Liver (tissue), 9 donors: ENCODE measurements around the gene GAS2. TPM values are rescaled to one million over a fixed set of nuclear protein-coding genes. Genes with fewer than 3 reads are reported as not detected.

ENCODE experiments used
- DNase-seq: peaks from one replicate; pipeline ENCODE4 v3.0.0-alpha.2; 2017; ENCODE audit warnings: low spot score
- H3K27ac ChIP-seq, 2 donors: one replicate each; pipeline ENCODE4 v1.7.0; 2013; ENCODE audit warnings: inconsistent platforms in 2 of 2, low read length in 2 of 2, control low read depth in 1 of 2, low read depth in 1 of 2, mild to moderate bottlenecking in 1 of 2
- H3K27me3 ChIP-seq, 4 donors: one replicate each; pipeline versions ENCODE4 v1.6.1 to v1.7.0; 2013; ENCODE audit warnings: low read length in 3 of 4, inconsistent platforms in 1 of 4, mild to moderate bottlenecking in 1 of 4, moderate library complexity in 1 of 4; ENCODE audit not compliant: control insufficient read depth in 4 of 4, insufficient read depth in 4 of 4
- H3K36me3 ChIP-seq, 4 donors: one replicate each; pipeline versions ENCODE4 v1.6.1 to v1.7.0; 2013; ENCODE audit warnings: low read length in 3 of 4, mild to moderate bottlenecking in 3 of 4, low read depth in 1 of 4, moderate library complexity in 1 of 4; ENCODE audit not compliant: control insufficient read depth in 4 of 4, insufficient read depth in 3 of 4
- H3K4me1 ChIP-seq, 4 donors: one replicate each; pipeline versions ENCODE4 v1.6.1 to v1.7.0; 2013; ENCODE audit warnings: low read length in 3 of 4, mild to moderate bottlenecking in 3 of 4, moderate library complexity in 1 of 4; ENCODE audit not compliant: control insufficient read depth in 4 of 4, insufficient read depth in 4 of 4
- H3K4me3 ChIP-seq, 3 donors: one replicate each; pipeline versions ENCODE4 v1.6.1 to v1.7.0; 2013; ENCODE audit warnings: low read length in 3 of 3, control low read depth in 1 of 3, low read depth in 1 of 3, mild to moderate bottlenecking in 1 of 3
- H3K9ac ChIP-seq, 2 donors: one replicate each; pipeline ENCODE4 v1.7.0; 2013; ENCODE audit warnings: low read length in 2 of 2, mild to moderate bottlenecking in 2 of 2, moderate library complexity in 2 of 2, control low read depth in 1 of 2, low read depth in 1 of 2
- H3K9me3 ChIP-seq, 4 donors: one replicate each; pipeline versions ENCODE4 v1.6.1 to v1.7.0; 2013; ENCODE audit warnings: low read length in 3 of 4; ENCODE audit not compliant: control insufficient read depth in 4 of 4
- EGR1 ChIP-seq, 2 donors: IDR thresholded peaks; 2 replicates each; pipeline ENCODE4 v1.6.1; 2016 to 2018; ENCODE audit warnings: antibody characterized with exemption in 2 of 2, low read depth in 2 of 2
- FOXA1 ChIP-seq: IDR thresholded peaks from 2 replicates; pipeline ENCODE4 v1.6.1; 2016; ENCODE audit warnings: antibody characterized with exemption
- HNF4A ChIP-seq, 2 donors: conservative IDR thresholded peaks; 2 replicates each; pipeline ENCODE4 v1.6.1; 2016; ENCODE audit warnings: antibody characterized with exemption in 2 of 2, mild to moderate bottlenecking in 2 of 2
- JUND ChIP-seq, 2 donors: IDR thresholded peaks; 2 replicates each; pipeline ENCODE4 v1.6.1; 2016; ENCODE audit warnings: antibody characterized with exemption in 2 of 2
- NR2F2 ChIP-seq: IDR thresholded peaks from 2 replicates; pipeline ENCODE4 v1.6.1; 2016; ENCODE audit warnings: antibody characterized with exemption
- SP1 ChIP-seq: IDR thresholded peaks from 2 replicates; pipeline ENCODE4 v1.6.1; 2018; ENCODE audit warnings: antibody characterized with exemption, mild to moderate bottlenecking
- TAF1 ChIP-seq: conservative IDR thresholded peaks from 2 replicates; pipeline ENCODE4 v1.6.1; 2016; ENCODE audit warnings: antibody characterized with exemption, mild to moderate bottlenecking
- YY1 ChIP-seq: IDR thresholded peaks from 2 replicates; pipeline ENCODE4 v1.6.1; 2016; ENCODE audit warnings: antibody characterized with exemption, mild to moderate bottlenecking
- WGBS: extraction: QIAGEN DNeasy Blood & Tissue Kit; methylation state at CpG from one replicate; pipeline ENCODE4 v1.1.7; 2013; 5-methylcytosine and 5-hydroxymethylcytosine counted together
- polyA plus RNA-seq, 2 donors: library from polyadenylated mRNA; stranded (reverse) in 1 of 2; unstranded in 1 of 2; fragments of 200-250 nt in 1 of 2; fragments of >200 nt in 1 of 2; fragmentation: Nextera tagmentation in 1 of 2; extraction: Ambion mirVana in 1 of 2; gene quantifications; one replicate each; pipeline versions ENCODE4 v1.2.1 to v1.2.3, GENCODE V29; 2013 to 2015
- total RNA-seq, 2 donors: library from RNA; depleted of rRNA; stranded (reverse); fragments of >200 nt; gene quantifications; one replicate each; pipeline ENCODE4 v1.2.3, GENCODE V29; 2014
- TF ChIP-seq, protein P1 (sequence below): IDR thresholded peaks from 2 replicates; pipeline ENCODE4 v1.6.1; 2016; ENCODE audit warnings: antibody characterized with exemption
- TF ChIP-seq, protein P2 (sequence below): IDR thresholded peaks from 2 replicates; pipeline ENCODE4 v1.6.1; 2016; ENCODE audit warnings: antibody characterized with exemption, mild to moderate bottlenecking
- TF ChIP-seq, protein P3 (sequence below): IDR thresholded peaks from 2 replicates; pipeline ENCODE4 v1.6.1; 2016; ENCODE audit warnings: antibody characterized with exemption
- TF ChIP-seq, protein P4 (sequence below): IDR thresholded peaks from 2 replicates; pipeline ENCODE4 v1.6.1; 2016; ENCODE audit warnings: antibody characterized with exemption
- TF ChIP-seq, protein P5 (sequence below): fragments of 150-350 bp; IDR thresholded peaks from 2 replicates; pipeline ENCODE4 v1.5.1; 2017; ENCODE audit warnings: improper control_type of control experiment, low read depth, low read length; ENCODE audit not compliant: missing input control
- donor health status: healthy.
- donor health status: healthy.
- donor health status: healthy.
- donor health status: healthy.
- donor health status: healthy.

Gene GAS2
- total and polyA plus RNA-seq, 4 donors: 13.4 to 75.6 (median 42.3) TPM

DNA sequence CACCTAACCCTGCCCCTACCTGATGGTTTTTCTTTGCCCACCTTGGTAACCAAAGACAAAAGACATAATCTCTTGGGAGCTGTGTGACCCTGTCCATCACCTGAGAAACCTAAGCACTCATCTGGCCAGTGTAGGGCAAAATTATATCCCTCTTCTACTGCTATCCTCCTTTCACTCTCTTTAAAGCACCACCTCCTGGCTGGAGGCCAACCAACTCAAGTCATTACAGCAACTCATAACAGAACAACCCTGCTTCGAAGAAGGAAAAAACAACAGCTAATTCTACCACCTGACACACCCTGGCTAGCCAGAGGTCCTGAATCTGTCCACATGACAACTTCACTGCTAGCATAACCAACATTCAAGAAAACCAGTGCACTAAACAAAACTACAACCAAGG, 45.5 kb downstream of the GAS2 start:
- no peak overlapping the region for H3K4me3 ChIP-seq
- no peaks in the 10 kb centered on the region for H3K27me3 ChIP-seq
- WGBS: 70% methylated on average over 1 of the region's 1 CpG
- DNase-seq: no peak
- TF ChIP-seq, protein P1, sequence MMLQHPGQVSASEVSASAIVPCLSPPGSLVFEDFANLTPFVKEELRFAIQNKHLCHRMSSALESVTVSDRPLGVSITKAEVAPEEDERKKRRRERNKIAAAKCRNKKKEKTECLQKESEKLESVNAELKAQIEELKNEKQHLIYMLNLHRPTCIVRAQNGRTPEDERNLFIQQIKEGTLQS: no peak
- no peak for TF ChIP-seq EGR1 (IDR thresholded peaks at IDR 0.05; ENCODE audit: low read depth in 2 of 2)
- no peak for TF ChIP-seq HNF4A (conservative IDR thresholded peaks at IDR 0.05)
- no peak for TF ChIP-seq SP1
- TF ChIP-seq, protein P2, sequence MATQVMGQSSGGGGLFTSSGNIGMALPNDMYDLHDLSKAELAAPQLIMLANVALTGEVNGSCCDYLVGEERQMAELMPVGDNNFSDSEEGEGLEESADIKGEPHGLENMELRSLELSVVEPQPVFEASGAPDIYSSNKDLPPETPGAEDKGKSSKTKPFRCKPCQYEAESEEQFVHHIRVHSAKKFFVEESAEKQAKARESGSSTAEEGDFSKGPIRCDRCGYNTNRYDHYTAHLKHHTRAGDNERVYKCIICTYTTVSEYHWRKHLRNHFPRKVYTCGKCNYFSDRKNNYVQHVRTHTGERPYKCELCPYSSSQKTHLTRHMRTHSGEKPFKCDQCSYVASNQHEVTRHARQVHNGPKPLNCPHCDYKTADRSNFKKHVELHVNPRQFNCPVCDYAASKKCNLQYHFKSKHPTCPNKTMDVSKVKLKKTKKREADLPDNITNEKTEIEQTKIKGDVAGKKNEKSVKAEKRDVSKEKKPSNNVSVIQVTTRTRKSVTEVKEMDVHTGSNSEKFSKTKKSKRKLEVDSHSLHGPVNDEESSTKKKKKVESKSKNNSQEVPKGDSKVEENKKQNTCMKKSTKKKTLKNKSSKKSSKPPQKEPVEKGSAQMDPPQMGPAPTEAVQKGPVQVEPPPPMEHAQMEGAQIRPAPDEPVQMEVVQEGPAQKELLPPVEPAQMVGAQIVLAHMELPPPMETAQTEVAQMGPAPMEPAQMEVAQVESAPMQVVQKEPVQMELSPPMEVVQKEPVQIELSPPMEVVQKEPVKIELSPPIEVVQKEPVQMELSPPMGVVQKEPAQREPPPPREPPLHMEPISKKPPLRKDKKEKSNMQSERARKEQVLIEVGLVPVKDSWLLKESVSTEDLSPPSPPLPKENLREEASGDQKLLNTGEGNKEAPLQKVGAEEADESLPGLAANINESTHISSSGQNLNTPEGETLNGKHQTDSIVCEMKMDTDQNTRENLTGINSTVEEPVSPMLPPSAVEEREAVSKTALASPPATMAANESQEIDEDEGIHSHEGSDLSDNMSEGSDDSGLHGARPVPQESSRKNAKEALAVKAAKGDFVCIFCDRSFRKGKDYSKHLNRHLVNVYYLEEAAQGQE: no peak
- TF ChIP-seq, protein P3, sequence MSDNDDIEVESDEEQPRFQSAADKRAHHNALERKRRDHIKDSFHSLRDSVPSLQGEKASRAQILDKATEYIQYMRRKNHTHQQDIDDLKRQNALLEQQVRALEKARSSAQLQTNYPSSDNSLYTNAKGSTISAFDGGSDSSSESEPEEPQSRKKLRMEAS: no peak
- no peak for TF ChIP-seq YY1
- TF ChIP-seq FOXA1: no peak
- TF ChIP-seq, protein P4, sequence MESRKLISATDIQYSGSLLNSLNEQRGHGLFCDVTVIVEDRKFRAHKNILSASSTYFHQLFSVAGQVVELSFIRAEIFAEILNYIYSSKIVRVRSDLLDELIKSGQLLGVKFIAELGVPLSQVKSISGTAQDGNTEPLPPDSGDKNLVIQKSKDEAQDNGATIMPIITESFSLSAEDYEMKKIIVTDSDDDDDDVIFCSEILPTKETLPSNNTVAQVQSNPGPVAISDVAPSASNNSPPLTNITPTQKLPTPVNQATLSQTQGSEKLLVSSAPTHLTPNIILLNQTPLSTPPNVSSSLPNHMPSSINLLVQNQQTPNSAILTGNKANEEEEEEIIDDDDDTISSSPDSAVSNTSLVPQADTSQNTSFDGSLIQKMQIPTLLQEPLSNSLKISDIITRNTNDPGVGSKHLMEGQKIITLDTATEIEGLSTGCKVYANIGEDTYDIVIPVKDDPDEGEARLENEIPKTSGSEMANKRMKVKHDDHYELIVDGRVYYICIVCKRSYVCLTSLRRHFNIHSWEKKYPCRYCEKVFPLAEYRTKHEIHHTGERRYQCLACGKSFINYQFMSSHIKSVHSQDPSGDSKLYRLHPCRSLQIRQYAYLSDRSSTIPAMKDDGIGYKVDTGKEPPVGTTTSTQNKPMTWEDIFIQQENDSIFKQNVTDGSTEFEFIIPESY: no peak
- TF ChIP-seq, protein P5, sequence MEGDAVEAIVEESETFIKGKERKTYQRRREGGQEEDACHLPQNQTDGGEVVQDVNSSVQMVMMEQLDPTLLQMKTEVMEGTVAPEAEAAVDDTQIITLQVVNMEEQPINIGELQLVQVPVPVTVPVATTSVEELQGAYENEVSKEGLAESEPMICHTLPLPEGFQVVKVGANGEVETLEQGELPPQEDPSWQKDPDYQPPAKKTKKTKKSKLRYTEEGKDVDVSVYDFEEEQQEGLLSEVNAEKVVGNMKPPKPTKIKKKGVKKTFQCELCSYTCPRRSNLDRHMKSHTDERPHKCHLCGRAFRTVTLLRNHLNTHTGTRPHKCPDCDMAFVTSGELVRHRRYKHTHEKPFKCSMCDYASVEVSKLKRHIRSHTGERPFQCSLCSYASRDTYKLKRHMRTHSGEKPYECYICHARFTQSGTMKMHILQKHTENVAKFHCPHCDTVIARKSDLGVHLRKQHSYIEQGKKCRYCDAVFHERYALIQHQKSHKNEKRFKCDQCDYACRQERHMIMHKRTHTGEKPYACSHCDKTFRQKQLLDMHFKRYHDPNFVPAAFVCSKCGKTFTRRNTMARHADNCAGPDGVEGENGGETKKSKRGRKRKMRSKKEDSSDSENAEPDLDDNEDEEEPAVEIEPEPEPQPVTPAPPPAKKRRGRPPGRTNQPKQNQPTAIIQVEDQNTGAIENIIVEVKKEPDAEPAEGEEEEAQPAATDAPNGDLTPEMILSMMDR: no peak
- TF ChIP-seq NR2F2: no peak
- TF ChIP-seq TAF1: no peak
- no peak for TF ChIP-seq JUND (IDR thresholded peaks at IDR 0.05)
- H3K9me3 ChIP-seq: peaks cover 0 to 5% (median 0%) of the 10 kb centered on the region in 4 donors
- no peak overlapping the region for H3K9ac ChIP-seq
- no peak overlapping the region for H3K27ac ChIP-seq
- H3K36me3 ChIP-seq: no peaks in the 10 kb centered on the region
- H3K4me1 ChIP-seq: no peaks in the 10 kb centered on the region

DNA sequence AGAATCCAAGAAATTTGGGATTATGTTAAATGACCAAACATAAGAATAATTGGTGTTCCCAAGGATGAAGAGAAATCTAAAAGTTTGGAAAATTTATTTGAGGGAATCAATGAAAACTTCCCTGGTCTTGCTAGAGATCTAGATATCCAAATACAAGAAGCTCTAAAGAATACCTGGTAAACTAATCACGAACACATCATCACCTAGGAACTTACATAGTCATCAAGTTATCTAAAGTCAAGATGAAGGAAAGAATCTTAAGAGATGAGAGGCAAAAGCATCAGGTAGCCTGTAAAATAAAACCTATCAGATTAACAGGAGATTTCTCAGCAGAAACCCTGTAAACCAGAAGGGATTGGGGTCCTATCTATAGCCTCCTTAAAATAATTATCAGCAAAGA, 46.9 kb downstream of the GAS2 start:
- Histone ChIP-seq H3K27ac (no peak overlapping the region), H3K27me3 (no peaks in the 10 kb centered on the region), H3K4me1 (no peaks in the 10 kb centered on the region), H3K9me3 (peaks cover 0 to 5% (median 0%) of the 10 kb centered on the region in 4 donors), H3K36me3 (no peaks in the 10 kb centered on the region), H3K4me3 (no peak overlapping the region), H3K9ac (no peak overlapping the region)
- DNase-seq: no peak
- 88% methylated on average over 1 of the region's 1 CpG for WGBS
- TF ChIP-seq, protein P4: no peak
- TF ChIP-seq, protein P5: no peak
